ENCODE data around the gene KRT14.

The KRT14 gene

DNA sequence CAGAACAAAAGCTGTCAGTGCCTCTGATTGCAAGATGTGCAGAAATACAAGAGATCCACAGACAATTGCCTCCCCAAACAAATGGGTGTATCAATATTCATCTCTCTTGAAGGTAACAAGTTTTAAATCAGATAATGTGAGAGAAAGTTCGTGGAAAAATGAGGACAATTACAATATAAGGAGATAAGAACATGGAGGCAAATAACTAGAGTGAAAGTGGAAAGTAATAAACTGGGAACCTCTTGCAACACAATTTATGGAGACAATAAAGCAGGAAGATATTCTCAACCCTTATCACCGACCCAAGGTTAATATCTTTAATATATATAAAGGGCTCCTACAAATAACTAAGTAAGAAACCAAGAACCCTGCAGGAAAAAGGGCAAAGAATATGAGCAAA lies 44.3 kb downstream of the KRT14 start:
- TF ChIP-seq TAF1 (IDR thresholded peaks at IDR 0.05; ENCODE audit: borderline replicate concordance, low read depth, low read length) (no peak), POLR2AphosphoS5 (IDR thresholded peaks at IDR 0.05; ENCODE audit: low read depth, low read length) (no peak)

DNA sequence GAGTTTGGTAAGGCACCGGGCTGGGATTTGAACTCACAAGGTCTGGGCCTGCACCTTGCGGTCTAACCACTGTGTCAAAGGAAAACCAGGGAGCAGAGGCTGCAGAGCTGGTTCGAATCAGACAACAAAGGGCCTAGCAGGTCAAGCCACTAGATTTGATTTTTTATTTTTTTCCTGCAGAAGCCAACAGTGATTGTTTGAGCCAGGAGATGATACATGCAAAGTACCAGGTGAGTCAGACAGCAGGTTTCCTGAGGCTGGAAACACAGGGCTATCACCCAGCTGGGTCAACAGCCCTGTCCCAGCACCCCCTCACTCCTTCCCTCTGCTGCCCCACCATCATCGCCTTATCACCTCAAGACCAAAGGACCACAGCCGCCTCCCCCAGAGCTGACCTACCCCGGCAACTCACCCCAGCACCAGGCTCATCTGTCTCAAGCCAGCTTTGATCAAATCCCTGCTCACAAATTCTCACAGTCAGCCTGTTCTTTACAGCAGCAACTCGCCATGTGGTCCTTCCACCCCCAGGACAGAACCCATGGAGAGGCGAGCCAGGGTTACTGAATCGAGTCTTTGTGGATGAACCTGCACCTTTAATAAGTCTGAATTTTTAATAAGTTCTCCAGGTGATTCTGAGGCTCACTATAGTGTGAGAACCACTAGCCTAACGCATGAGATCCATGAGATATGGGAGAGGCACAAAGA lies 45.6 kb downstream of the KRT14 start:
- no peak for DNase-seq (ENCODE audit: insufficient read length)
- TF ChIP-seq POLR2AphosphoS5 (IDR thresholded peaks at IDR 0.05; ENCODE audit: low read depth, low read length), result no peak
- TF ChIP-seq POLR2A (IDR thresholded peaks at IDR 0.05; ENCODE audit: low read depth, low read length), result no peak
- no peak for TF ChIP-seq TAF1 (IDR thresholded peaks at IDR 0.05; ENCODE audit: borderline replicate concordance, low read depth, low read length)

More for the DNA sequence above, 44.3 kb downstream of the KRT14 start:
- FAIRE-seq, result no peak
- DNase-seq (ENCODE audit: insufficient read length), result no peak

DNA sequence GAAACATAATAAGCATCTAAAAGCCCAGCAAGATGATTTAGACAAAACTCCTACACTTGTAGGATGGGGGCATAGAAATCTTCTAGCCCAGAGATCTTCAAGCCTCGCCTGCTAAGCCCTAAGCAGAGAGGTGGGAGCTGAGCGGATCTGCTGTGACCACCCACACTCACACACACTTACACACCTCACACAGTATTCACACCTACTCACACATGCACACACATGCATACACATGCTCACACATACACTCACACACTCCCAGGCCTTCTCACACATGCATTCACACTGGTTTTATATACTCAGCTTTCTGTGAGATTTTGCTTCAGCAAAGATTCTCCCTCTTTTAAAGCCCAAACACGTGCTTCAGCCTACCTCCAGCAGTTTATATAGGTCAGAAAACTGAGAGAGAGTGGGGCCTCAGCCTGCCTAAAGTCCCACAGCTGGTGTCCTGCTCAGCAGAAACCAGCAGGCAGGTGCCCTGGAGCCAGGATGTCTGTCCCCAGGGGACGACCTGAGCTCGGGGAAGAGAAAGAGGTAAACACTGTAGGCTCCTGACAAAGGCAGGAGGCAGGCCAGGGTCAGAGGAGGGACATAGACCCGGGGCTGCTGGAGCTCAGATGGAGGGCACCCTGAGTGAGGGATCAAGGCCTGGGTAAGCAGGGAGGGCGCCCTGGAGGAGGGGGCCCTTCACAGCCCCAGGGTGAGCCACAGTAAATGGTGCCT lies 46.6 kb downstream of the KRT14 start:
- TF ChIP-seq POLR2AphosphoS5 (IDR thresholded peaks at IDR 0.05; ENCODE audit: low read depth, low read length), result no peak
- TF ChIP-seq TAF1 (IDR thresholded peaks at IDR 0.05; ENCODE audit: borderline replicate concordance, low read depth, low read length), result no peak
- TF ChIP-seq POLR2A (IDR thresholded peaks at IDR 0.05; ENCODE audit: low read depth, low read length), result no peak
- FAIRE-seq (no peak), DNase-seq (ENCODE audit: insufficient read length) (no peak)

More for the DNA sequence above, 45.6 kb downstream of the KRT14 start:
- no peak for FAIRE-seq

DNA sequence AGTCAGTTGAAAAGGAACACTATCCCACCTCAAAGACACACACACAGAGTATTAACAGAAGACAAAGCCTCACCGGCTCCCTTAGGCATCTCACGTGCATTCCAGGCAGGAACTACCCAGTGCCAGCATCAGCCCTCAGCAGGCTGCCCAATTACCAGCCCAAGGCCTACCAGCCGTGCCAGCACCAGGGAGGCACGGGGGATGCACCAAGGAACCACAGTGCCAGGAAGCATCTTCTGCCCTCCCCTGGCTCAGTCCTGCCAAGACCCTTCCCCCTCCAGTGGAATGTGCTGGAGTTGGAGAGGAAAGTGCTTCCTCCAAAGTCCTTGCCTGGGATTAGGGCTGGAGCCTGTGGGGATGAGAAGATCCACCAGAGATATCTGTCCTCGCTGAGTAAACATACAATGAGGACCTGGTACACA lies 47.6 kb downstream of the KRT14 start:
- no peak for FAIRE-seq

DNA sequence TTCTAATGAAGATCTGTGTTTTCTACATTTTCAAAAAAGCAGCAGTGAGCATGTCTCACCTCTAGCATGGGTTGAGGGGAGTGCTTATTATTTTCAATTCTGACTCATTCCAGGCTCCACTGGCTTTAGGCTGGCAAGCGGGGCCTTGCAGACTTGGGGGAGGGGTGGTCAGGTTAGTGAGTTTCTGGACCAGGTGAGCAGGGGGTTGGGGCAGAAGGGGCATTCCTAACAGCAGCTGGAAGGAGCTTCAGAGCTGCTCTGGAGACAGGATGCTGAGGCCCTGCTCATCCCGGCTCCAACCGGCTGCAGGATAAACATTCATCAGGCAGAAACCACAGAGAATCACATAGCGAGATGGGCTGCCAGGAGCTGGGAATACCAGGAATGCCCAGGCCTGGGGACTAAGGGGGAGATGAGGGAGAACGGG lies 48.1 kb downstream of the KRT14 start:
- TF ChIP-seq POLR2A (IDR thresholded peaks at IDR 0.05; ENCODE audit: low read depth, low read length) (no peak), POLR2AphosphoS5 (IDR thresholded peaks at IDR 0.05; ENCODE audit: low read depth, low read length) (no peak), TAF1 (IDR thresholded peaks at IDR 0.05; ENCODE audit: borderline replicate concordance, low read depth, low read length) (no peak)
- DNase-seq (ENCODE audit: insufficient read length) (no peak), FAIRE-seq (no peak)

More for the DNA sequence above, 47.6 kb downstream of the KRT14 start:
- no peak for TF ChIP-seq POLR2AphosphoS5 (IDR thresholded peaks at IDR 0.05; ENCODE audit: low read depth, low read length)
- no peak for TF ChIP-seq TAF1 (IDR thresholded peaks at IDR 0.05; ENCODE audit: borderline replicate concordance, low read depth, low read length)
- DNase-seq (ENCODE audit: insufficient read length), result no peak

DNA sequence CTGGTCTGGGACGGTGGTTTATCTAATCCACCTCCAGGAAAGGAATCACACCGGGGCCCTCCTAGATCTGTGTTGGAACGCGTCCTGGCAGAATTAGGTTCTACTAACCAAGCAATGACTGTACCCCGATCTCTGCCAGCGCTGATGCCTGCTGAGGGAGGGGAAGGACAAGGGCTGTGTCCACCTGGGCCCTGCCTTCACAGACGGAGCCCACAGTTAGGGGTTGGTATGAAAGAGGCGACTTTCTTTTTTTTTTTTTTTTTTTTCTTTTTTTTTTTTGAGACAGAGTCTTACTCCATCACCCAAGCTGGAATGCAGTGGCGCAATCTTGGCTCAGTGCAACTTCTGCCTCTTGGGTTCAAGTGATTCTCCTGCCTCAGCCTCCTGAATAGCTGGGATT lies 48.7 kb downstream of the KRT14 start:
- DNase-seq (ENCODE audit: insufficient read length) (no peak), FAIRE-seq (no peak)
- no peak for TF ChIP-seq POLR2A (IDR thresholded peaks at IDR 0.05; ENCODE audit: low read depth, low read length)
- TF ChIP-seq TAF1 (IDR thresholded peaks at IDR 0.05; ENCODE audit: borderline replicate concordance, low read depth, low read length), result no peak
- no peak for TF ChIP-seq POLR2AphosphoS5 (IDR thresholded peaks at IDR 0.05; ENCODE audit: low read depth, low read length)

DNA sequence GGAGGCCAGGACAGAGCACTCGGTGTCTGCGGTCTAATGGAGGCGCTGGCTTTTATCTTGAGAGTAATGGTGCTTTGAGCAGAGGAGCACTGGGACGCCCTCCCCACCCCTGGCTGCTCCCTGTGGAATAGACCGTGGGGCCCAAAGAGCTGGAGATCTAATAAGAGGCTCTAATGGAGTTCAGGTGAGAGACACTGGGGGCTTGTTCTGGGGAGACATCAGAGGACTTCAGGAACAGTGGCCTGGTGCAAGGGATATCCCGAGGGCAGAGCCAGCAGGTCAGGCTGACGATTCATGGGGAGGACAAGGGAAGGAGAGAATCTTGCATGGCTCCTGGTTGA lies 49.1 kb downstream of the KRT14 start:
- DNase-seq (ENCODE audit: insufficient read length), result no peak
- TF ChIP-seq POLR2AphosphoS5 (IDR thresholded peaks at IDR 0.05; ENCODE audit: low read depth, low read length) (no peak), TAF1 (IDR thresholded peaks at IDR 0.05; ENCODE audit: borderline replicate concordance, low read depth, low read length) (no peak), POLR2A (IDR thresholded peaks at IDR 0.05; ENCODE audit: low read depth, low read length) (no peak)
- FAIRE-seq, result no peak

DNA sequence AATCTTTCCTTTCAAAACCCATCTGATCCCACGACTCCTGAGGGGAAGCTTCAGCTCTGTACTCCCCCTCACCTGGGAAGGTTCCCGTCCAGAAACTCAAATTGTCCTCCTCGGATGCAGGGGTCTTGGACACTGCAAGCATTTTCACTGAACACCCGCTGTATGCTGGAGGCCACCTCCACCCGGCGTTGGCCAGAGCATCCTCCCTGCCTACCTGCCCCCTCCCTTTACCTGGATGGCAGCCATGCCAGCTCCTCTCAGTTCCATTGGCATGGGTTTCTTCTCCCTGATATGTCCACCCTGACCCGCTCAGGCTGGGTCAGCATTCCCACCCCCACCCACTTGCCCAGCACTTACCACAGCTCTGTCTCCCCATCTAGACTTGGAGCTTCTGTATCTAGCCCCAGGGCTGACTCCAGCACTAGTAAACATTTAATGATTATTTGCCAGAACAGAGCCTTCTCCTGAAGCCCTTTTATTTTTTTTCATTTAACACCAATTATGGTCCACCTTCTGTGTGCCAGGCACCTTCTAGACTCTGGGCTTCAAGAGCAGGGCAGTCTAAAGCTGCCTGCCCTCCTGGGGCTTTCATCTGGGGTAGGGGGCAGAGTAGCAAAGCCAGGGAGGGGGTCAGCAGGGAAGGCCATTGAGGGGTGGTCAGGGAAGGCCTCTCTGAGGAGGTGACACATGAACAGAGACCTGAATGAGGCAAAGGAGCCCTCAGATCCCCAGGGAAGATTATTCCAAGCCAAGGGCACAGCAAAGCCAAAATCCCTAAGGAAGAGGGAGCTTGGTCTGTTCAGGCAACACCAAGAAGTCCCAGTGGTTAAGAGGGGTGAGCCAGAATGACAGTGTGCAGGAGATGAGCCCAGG lies 49.7 kb downstream of the KRT14 start:
- no peak for DNase-seq (ENCODE audit: insufficient read length)
- TF ChIP-seq TAF1 (IDR thresholded peaks at IDR 0.05; ENCODE audit: borderline replicate concordance, low read depth, low read length), result no peak
- TF ChIP-seq POLR2A (IDR thresholded peaks at IDR 0.05; ENCODE audit: low read depth, low read length), result no peak
- TF ChIP-seq POLR2AphosphoS5 (IDR thresholded peaks at IDR 0.05; ENCODE audit: low read depth, low read length), result no peak
- FAIRE-seq, result no peak

DNA sequence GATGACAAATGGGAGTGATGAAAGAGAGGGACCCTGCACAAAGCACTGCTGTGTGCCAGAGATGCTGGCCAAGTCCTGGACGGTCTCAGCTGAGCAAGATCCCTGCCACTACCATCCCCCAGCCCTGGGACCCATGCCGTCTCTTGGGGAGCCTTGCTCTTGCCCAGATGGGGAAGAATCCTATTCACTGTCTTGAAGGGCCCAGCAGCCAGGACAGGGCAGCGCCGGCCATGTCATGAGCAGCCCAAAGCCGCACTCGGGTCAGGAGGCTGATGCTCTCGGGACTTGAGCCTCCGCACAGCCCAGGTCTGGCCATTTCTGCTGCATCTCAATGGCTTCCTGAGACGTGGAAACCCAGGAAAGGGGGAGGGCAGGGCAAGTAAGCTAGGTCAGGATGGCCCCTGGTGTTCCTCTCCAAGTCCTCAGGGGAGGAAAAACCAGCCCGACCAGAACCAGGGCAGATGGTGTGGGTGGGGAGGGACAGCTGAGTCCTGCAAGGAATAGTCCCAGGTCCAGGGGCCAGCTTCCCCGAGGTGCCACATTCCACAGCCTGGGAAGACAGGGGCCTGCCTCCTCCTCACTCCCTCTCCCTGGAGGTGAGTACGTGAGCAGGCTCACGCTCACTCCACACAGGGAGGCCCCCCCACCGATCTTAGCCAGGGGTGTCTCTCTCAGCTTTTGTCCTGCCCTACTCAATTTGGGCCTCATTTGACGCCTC lies 50.8 kb downstream of the KRT14 start:
- TF ChIP-seq POLR2A (IDR thresholded peaks at IDR 0.05; ENCODE audit: low read depth, low read length) (no peak), POLR2AphosphoS5 (IDR thresholded peaks at IDR 0.05; ENCODE audit: low read depth, low read length) (no peak), TAF1 (IDR thresholded peaks at IDR 0.05; ENCODE audit: borderline replicate concordance, low read depth, low read length) (no peak)
- FAIRE-seq (no peak), DNase-seq (ENCODE audit: insufficient read length) (no peak)

DNA sequence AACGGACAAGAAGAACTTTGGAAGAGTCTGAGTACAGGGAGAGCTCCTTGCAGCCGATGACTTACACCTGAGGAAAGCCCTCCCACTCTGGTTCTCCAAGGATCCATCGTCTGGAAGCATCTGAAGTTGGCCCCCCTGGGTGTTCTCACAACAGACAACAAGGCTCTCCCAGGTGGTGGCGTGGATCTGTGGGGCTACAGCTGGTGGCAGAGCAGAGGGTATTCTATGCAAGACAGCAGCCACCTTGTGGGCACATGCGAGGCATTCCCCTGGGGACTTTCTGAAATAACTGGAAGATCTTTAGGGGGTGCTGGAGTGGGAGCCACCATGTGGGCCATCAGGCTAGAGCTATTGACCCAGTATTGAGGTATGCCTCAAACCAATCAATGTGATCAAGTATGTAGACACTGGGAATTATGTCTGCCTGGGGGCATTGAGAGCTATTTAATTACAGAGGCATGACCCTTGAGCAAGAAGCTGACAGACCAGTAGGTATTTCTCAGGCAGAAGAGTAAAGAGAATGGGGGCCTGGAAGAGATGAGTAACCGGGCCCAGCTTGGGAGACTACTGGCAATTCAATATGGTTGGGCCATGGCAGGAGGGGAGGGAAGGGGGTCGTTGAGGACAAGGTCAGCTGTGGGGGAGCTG lies 51.7 kb downstream of the KRT14 start:
- DNase-seq (ENCODE audit: insufficient read length), result no peak
- no peak for FAIRE-seq

More for the DNA sequence above, 51.7 kb downstream of the KRT14 start:
- TF ChIP-seq TAF1 (IDR thresholded peaks at IDR 0.05; ENCODE audit: borderline replicate concordance, low read depth, low read length) (no peak), POLR2A (IDR thresholded peaks at IDR 0.05; ENCODE audit: low read depth, low read length) (no peak)
